GM19438 (cell line): Measurements from ENCODE around the gene SURF4.
"Not testable (repeated sequence)": the region's sequence is repeated elsewhere in the genome, so short reads cannot be mapped to it uniquely, and the experiment has no call there.

ENCODE experiments used
- ATAC-seq: cut with Tn5 transposase; IDR thresholded peaks from one replicate; pipeline ENCODE4 v1.9.1; 2021; ENCODE audit warnings: low read depth; ENCODE audit not compliant: unreplicated experiment

Gene SURF4

GRCh38 chr9:133397895-133398294 is 22.0 kb upstream of the SURF4 start:
- no peak for ATAC-seq

- ATAC-seq = no peak
Measured at GRCh38 chr9:133397370-133397769, 21.5 kb upstream of the SURF4 start.

- ATAC-seq = no peak
Measured at GRCh38 chr9:133396952-133397351, 21.1 kb upstream of the SURF4 start.

- ATAC-seq = no peak
Measured at GRCh38 chr9:133394687-133395271, 18.9 kb upstream of the SURF4 start.

- ATAC-seq = no peak
Measured at GRCh38 chr9:133393399-133393798, 17.5 kb upstream of the SURF4 start.

- not testable (repeated sequence) for ATAC-seq
Measured at GRCh38 chr9:133392308-133392707, 16.4 kb upstream of the SURF4 start.

GRCh38 chr9:133391449-133391848 is 15.6 kb upstream of the SURF4 start:
- not testable (repeated sequence) for ATAC-seq

- ATAC-seq = no peak
Measured at GRCh38 chr9:133390713-133391112, 14.9 kb upstream of the SURF4 start.

GRCh38 chr9:133389562-133389961 is 13.7 kb upstream of the SURF4 start:
- no peak for ATAC-seq

- ATAC-seq = no peak
Measured at GRCh38 chr9:133389025-133389557, 13.2 kb upstream of the SURF4 start.

GRCh38 chr9:133387680-133388079 is 11.8 kb upstream of the SURF4 start:
- ATAC-seq = no peak

GRCh38 chr9:133386338-133386737 is 10.5 kb upstream of the SURF4 start:
- no peak for ATAC-seq

- ATAC-seq = no peak
Measured at GRCh38 chr9:133385452-133385851, 9.6 kb upstream of the SURF4 start.

- no peak for ATAC-seq
Measured at GRCh38 chr9:133384736-133385321, 9.0 kb upstream of the SURF4 start.

- ATAC-seq = no peak
Measured at GRCh38 chr9:133383438-133383837, 7.6 kb upstream of the SURF4 start.

GRCh38 chr9:133382507-133383141 is 6.8 kb upstream of the SURF4 start:
- no peak for ATAC-seq

- ATAC-seq = no peak
Measured at GRCh38 chr9:133380734-133381133, 4.9 kb upstream of the SURF4 start.

GRCh38 chr9:133379153-133380086 is 3.6 kb upstream of the SURF4 start:
- no peak for ATAC-seq

- no peak for ATAC-seq
Measured at GRCh38 chr9:133378408-133378962, 2.6 kb upstream of the SURF4 start.

GRCh38 chr9:133377721-133378216 is 1.9 kb upstream of the SURF4 start:
- ATAC-seq = no peak
